HG03378 (cell line): ENCODE data around the gene PITRM1.

Source experiments
- ATAC-seq: cut with Tn5 transposase; IDR thresholded peaks from one replicate; pipeline ENCODE4 v1.9.1; 2021; ENCODE audit warnings: mild to moderate bottlenecking, moderate library complexity; ENCODE audit not compliant: unreplicated experiment

Gene PITRM1

GRCh38 chr10:3166496-3167290 is 5.9 kb downstream of the PITRM1 start:
- ATAC-seq = no peak

- ATAC-seq = no peak
Measured at GRCh38 chr10:3165196-3165595, 7.4 kb downstream of the PITRM1 start.

GRCh38 chr10:3163879-3164278 is 8.7 kb downstream of the PITRM1 start:
- ATAC-seq = no peak

- no peak for ATAC-seq
Measured at GRCh38 chr10:3162533-3162932, 10.0 kb downstream of the PITRM1 start.

GRCh38 chr10:3159152-3159551 is 13.4 kb downstream of the PITRM1 start:
- ATAC-seq = no peak

- no peak for ATAC-seq
Measured at GRCh38 chr10:3154666-3155065, 17.9 kb downstream of the PITRM1 start.

GRCh38 chr10:3152566-3152935 is 20.0 kb downstream of the PITRM1 start:
- ATAC-seq = no peak

GRCh38 chr10:3151889-3152565 is 20.6 kb downstream of the PITRM1 start:
- no peak for ATAC-seq

- no peak for ATAC-seq
Measured at GRCh38 chr10:3150961-3151360, 21.6 kb downstream of the PITRM1 start.

GRCh38 chr10:3150366-3150765 is 22.2 kb downstream of the PITRM1 start:
- ATAC-seq = no peak

- ATAC-seq = no peak
Measured at GRCh38 chr10:3149918-3150317, 22.7 kb downstream of the PITRM1 start.

GRCh38 chr10:3148994-3149393 is 23.6 kb downstream of the PITRM1 start:
- ATAC-seq = no peak

GRCh38 chr10:3148041-3148440 is 24.5 kb downstream of the PITRM1 start:
- ATAC-seq = no peak

- no peak for ATAC-seq
Measured at GRCh38 chr10:3147117-3147820, 25.3 kb downstream of the PITRM1 start.

- ATAC-seq = no peak
Measured at GRCh38 chr10:3146289-3146688, 26.3 kb downstream of the PITRM1 start.

GRCh38 chr10:3145366-3145765 is 27.2 kb downstream of the PITRM1 start:
- no peak for ATAC-seq

- no peak for ATAC-seq
Measured at GRCh38 chr10:3143791-3144434, 28.7 kb downstream of the PITRM1 start.

GRCh38 chr10:3143366-3143765 is 29.2 kb downstream of the PITRM1 start:
- no peak for ATAC-seq

- no peak for ATAC-seq
Measured at GRCh38 chr10:3142146-3142875, 30.3 kb downstream of the PITRM1 start.

- no peak for ATAC-seq
Measured at GRCh38 chr10:3141351-3142005, 31.1 kb downstream of the PITRM1 start.
